ENCODE results near the gene KRTAP10-10. TPM values are rescaled to one million over a fixed set of nuclear protein-coding genes. Genes with fewer than 3 reads are reported as not detected.
"Not testable (repeated sequence)": the region's sequence is repeated elsewhere in the genome, so short reads cannot be mapped to it uniquely, and the experiment has no call there.

The KRTAP10-10 gene
- total RNA-seq, 1 donor from 2014 or later = not detected

GRCh38 chr21:44639331-44639655 lies 2.1 kb downstream of the KRTAP10-10 start:
- Histone ChIP-seq H3K36me3 (ENCODE audit: control insufficient read depth, insufficient read depth, low read length) (no peaks in the 10 kb centered on the region), H3K4me3 (ENCODE audit: low read depth, low read length) (no peak overlapping the region), H3K27me3 (ENCODE audit: control insufficient read depth, insufficient read depth, low read length) (no peaks in the 10 kb centered on the region)
- no peak for FAIRE-seq
- TF ChIP-seq, protein P1, sequence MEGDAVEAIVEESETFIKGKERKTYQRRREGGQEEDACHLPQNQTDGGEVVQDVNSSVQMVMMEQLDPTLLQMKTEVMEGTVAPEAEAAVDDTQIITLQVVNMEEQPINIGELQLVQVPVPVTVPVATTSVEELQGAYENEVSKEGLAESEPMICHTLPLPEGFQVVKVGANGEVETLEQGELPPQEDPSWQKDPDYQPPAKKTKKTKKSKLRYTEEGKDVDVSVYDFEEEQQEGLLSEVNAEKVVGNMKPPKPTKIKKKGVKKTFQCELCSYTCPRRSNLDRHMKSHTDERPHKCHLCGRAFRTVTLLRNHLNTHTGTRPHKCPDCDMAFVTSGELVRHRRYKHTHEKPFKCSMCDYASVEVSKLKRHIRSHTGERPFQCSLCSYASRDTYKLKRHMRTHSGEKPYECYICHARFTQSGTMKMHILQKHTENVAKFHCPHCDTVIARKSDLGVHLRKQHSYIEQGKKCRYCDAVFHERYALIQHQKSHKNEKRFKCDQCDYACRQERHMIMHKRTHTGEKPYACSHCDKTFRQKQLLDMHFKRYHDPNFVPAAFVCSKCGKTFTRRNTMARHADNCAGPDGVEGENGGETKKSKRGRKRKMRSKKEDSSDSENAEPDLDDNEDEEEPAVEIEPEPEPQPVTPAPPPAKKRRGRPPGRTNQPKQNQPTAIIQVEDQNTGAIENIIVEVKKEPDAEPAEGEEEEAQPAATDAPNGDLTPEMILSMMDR (IDR thresholded peaks at IDR 0.05; ENCODE audit: insufficient read depth, low read length, severe bottlenecking) = no peak
- no peak for DNase-seq (ENCODE audit: low read depth)

DNA sequence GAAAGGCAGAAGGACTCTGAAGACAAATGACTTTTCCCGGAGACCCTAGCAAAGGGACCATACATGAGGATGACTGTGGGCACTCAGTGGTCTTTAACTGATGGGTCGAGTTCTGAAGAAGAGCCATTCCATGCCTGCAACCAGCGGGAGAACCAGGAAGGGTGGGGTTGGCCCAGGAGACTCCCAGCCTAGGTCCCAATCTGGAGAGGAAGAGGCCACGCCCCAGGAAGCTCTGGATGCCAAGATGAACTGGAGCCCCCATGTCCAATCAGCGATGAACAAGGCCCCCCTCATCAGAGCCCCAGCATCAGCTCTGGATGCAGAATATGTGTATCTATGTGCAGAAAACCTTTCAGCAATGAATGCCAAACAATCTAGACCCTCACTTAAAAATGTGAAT lies 3.6 kb downstream of the KRTAP10-10 start:
- Histone ChIP-seq H3K36me3 (ENCODE audit: control insufficient read depth, insufficient read depth, low read length) (no peaks in the 10 kb centered on the region), H3K4me3 (ENCODE audit: low read depth, low read length) (no peak overlapping the region), H3K27me3 (ENCODE audit: control insufficient read depth, insufficient read depth, low read length) (no peaks in the 10 kb centered on the region)
- FAIRE-seq = no peak
- TF ChIP-seq, protein P1 (IDR thresholded peaks at IDR 0.05; ENCODE audit: insufficient read depth, low read length, severe bottlenecking) = no peak
- DNase-seq (ENCODE audit: low read depth) = no peak

DNA sequence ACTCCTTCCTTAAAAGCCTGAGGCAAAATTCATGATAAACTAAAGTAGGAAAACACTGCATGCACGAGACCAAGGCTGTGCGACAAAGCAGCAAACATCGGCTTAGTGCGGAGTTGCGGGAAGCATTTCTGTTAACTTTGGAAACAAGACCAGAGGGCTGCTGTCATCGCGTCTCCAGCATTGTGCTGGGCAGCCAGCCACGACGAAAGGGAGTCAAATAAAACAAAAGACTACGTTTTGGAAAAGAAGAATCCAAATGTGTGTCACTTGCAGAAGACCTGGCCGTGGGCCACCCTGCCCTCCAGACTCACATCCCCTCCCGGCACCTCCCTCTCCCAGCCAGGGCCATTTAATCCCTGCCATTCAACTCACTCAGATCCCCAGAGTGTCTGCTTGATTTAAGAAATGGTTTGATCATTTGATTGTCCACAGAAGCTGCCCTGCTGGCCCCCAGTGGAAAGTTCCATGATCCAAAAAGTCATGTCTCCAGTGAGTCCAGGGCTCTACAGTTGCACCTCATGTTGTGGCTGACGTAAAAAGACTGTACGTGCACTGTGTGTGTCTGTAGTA lies 6.7 kb downstream of the KRTAP10-10 start:
- no peak for DNase-seq (ENCODE audit: low read depth)
- no peaks in the 10 kb centered on the region for H3K27me3 ChIP-seq (ENCODE audit: control insufficient read depth, insufficient read depth, low read length)
- no peak overlapping the region for H3K4me3 ChIP-seq (ENCODE audit: low read depth, low read length)
- peak; percentile 83 for FAIRE-seq
- H3K36me3 ChIP-seq (ENCODE audit: control insufficient read depth, insufficient read depth, low read length) = no peaks in the 10 kb centered on the region
- TF ChIP-seq, protein P1 (IDR thresholded peaks at IDR 0.05; ENCODE audit: insufficient read depth, low read length, severe bottlenecking) = no peak

GRCh38 chr21:44644878-44645277 lies 7.7 kb downstream of the KRTAP10-10 start:
- TF ChIP-seq, protein P1 (IDR thresholded peaks at IDR 0.05; ENCODE audit: insufficient read depth, low read length, severe bottlenecking) = no peak
- no peak overlapping the region for H3K4me3 ChIP-seq (ENCODE audit: low read depth, low read length)
- DNase-seq (ENCODE audit: low read depth) (no peak), FAIRE-seq (no peak)
- no peaks in the 10 kb centered on the region for H3K27me3 ChIP-seq (ENCODE audit: control insufficient read depth, insufficient read depth, low read length)
- no peaks in the 10 kb centered on the region for H3K36me3 ChIP-seq (ENCODE audit: control insufficient read depth, insufficient read depth, low read length)

GRCh38 chr21:44646366-44647221 lies 9.4 kb downstream of the KRTAP10-10 start, which contains the start of gene KRTAP10-11:
Gene KRTAP10-11 (plus strand): TSS chr21:44646414. CDS start chr21:44646459, 45 bp downstream.
- H3K4me3 ChIP-seq (ENCODE audit: low read depth, low read length); DNase-seq (ENCODE audit: low read depth); H3K36me3 ChIP-seq (ENCODE audit: control insufficient read depth, insufficient read depth, low read length); FAIRE-seq; H3K27me3 ChIP-seq (ENCODE audit: control insufficient read depth, insufficient read depth, low read length): not testable (repeated sequence)

GRCh38 chr21:44647222-44647552 lies 10.0 kb downstream of the KRTAP10-10 start:
- FAIRE-seq (no peak), DNase-seq (ENCODE audit: low read depth) (no peak)
- no peaks in the 10 kb centered on the region for H3K36me3 ChIP-seq (ENCODE audit: control insufficient read depth, insufficient read depth, low read length)
- H3K27me3 ChIP-seq (ENCODE audit: control insufficient read depth, insufficient read depth, low read length) = no peaks in the 10 kb centered on the region
- TF ChIP-seq, protein P1 (IDR thresholded peaks at IDR 0.05; ENCODE audit: insufficient read depth, low read length, severe bottlenecking) = no peak
- H3K4me3 ChIP-seq (ENCODE audit: low read depth, low read length) = no peak overlapping the region

All from bronchial epithelial cell (primary cell).